DND-41 (cell line): ENCODE results near the gene NEDD1.

Experiments used
- CTCF ChIP-seq: IDR thresholded peaks from 2 replicates; pipeline ENCODE4 v1.5.1; 2012; ENCODE audit warnings: borderline replicate concordance, low read length, moderate library complexity, mild to moderate bottlenecking; ENCODE audit not compliant: poor library complexity, severe bottlenecking; ENCODE audit errors: extremely low read depth
- EZH2 ChIP-seq: IDR thresholded peaks from 3 replicates; pipeline ENCODE4 v1.6.1; 2012; ENCODE audit warnings: borderline replicate concordance, low read depth, mild to moderate bottlenecking, moderate library complexity, low read length, inconsistent platforms; ENCODE audit not compliant: severe bottlenecking

DNA sequence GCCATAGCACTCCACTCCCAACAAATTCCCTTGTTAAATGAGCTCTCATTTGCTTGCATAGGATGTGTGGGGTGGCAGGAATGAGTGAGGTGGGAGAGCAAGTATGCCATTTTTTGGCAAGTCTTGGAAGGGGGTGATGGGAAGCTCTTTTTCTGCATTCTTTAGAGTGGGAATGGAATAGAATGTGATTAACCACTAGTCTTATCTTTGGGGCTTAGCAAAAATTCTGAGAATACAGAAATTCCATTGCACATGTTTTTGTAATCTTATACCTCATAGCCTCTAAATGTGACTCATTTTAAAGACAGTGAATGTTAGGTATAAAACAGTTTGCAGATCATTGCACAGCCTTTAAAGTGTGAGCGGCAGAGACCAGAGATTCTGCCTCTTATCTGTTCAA lies 28.4 kb upstream of the NEDD1 start:
- TF ChIP-seq CTCF = no peak
- no peak for TF ChIP-seq EZH2
